Activated CD8-positive, alpha-beta memory T cell treated with anti-CD3 and anti-CD28 coated beads, Interleukin-2, amount 50 U/mL, for 24 hours (primary cell): Measurements from ENCODE around the gene SHCBP1L.
"Not testable (repeated sequence)": the region's sequence is repeated elsewhere in the genome, so short reads cannot be mapped to it uniquely, and the experiment has no call there.

ENCODE experiments used
- DNase-seq: peaks from one replicate; pipeline ENCODE4 v3.0.0-alpha.2; 2020; ENCODE audit errors: extremely low read depth

SHCBP1L gene

GRCh38 chr1:182965096-182965495 is 12.1 kb upstream of the SHCBP1L start:
- no peak for DNase-seq

- no peak for DNase-seq
These were observed 9.7 kb upstream of the SHCBP1L start for GRCh38 chr1:182962554-182963115.

GRCh38 chr1:182960046-182960445 is 7.1 kb upstream of the SHCBP1L start:
- no peak for DNase-seq

- no peak for DNase-seq
These were observed 5.0 kb upstream of the SHCBP1L start for GRCh38 chr1:182957902-182958395.

- DNase-seq = no peak
These were observed 3.9 kb upstream of the SHCBP1L start for GRCh38 chr1:182956708-182957365.

DNA sequence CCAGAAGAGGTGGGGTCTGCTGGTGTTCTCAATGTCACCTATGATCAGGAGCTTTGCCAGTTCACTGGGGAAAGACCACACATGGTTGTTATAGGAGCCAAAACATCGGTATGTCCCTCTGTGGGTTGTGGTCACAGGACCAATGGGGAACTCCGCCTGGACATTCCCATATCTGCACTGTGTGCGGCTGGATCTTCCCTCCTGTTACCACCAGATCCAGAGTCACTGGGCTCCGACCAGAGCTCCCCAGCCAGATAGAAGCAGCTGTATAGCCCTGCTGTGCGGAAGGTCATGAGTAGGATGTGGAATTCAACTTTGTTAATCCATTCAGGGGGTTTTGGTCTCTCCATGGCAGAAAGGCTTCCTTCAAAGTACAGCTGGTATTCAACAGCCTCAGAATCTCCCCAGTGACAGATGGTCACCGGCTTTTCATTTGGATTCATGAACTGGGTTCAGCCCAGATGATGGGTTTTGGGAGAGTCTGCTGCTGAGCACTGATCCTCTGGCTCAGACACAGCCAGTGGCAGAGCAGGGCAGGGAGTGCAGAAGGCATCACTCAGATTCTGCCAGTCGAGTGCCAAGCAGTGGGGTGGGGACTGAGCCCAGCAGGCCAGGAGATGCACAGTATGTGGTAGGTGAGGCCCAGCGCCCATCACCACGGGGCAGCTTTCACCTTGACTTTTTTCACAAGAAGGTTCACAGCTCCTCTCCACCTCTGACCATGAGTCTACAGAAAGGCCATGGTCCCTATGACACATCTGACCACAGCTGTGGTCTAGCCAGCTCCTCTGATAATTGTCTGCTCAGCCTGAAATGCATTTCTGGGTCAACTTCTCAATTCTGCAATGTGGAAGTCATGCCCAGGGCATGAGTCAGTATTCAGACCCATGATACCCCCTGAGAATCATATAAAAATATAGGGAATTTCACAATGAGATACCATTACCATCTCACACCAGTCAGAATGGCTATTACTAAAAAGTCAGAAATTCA is 2.9 kb upstream of the SHCBP1L start:
- no peak for DNase-seq

- DNase-seq = no peak
These were observed 860 bp upstream of the SHCBP1L start for GRCh38 chr1:182953826-182954225.

DNA sequence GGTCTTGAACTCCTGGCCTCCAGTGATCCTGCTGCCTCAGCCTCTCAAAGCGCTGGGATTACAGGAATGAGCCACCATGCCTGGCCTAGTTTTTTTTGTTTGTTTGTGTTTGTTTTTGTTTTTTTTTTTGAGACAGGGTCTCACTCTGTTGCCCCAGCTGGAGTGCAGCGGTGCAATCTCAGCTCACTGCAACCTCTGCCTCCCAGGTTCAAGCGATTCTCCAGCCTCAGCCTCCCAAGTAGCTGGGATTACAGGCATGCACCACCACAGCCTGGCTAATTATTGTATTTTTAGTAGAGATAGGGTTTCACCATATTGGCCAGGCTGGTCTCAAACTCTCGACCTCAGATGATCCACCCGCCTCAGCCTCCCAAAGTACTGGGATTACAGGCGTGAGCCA is 9.6 kb downstream of the SHCBP1L start:
- DNase-seq = not testable (repeated sequence)

DNA sequence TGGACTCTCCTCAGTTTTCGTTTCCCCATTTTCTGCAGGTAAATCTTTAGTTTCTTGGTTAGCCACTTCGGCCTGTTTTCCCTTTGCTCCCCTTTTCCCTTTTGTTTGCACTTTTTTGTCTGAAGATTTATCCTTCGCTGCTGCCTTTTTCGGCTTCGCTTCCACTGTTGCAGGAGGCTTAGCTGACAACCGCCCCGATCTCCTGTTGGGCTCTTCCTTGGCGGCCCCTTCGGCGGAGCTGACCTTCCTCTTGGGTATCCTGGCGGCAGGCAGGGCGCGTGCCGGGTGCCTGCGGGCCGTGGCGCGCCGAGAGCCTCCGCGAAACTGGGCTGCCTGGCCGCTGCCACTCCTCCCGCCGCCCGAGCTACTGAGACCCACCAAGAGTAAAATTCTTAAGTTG is 10.8 kb downstream of the SHCBP1L start:
- DNase-seq = not testable (repeated sequence)

DNA sequence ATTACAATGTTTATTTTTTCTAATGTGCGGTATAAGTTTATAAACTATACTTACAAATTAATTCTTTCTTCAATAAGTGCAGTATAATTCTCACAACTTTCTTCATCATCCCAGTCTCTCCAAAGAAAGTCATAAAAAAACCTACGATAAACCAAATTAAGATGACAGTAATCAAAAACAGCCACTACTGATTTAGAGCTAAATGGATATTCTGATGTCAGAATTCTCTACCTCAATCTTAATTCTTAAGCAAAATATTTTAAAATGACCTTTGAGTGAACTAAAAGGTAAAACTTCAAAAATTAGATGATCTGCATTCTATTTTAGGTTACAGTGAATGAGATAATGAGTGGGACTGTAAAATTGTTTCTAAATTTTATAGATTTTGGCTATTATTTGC is 13.6 kb downstream of the SHCBP1L start:
- DNase-seq = no peak

DNA sequence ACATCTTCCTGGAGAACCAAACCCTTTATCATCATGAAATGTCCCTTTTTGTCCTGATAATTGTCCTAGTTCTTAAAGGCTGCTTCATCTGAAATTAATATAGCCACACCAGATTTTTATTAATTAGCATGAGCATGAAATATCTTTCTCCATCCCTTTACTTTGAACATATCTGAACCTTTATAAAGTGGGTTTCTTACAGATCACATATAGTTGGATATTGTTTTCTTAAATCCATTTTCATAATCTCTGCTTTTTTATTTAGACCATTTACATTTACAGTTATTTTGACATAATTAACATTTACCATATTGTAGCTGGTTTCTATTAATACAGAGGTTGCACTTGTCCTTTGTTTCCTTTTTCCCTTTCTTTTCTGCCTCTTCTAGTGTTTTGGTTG is 17.2 kb downstream of the SHCBP1L start:
- DNase-seq = no peak

DNA sequence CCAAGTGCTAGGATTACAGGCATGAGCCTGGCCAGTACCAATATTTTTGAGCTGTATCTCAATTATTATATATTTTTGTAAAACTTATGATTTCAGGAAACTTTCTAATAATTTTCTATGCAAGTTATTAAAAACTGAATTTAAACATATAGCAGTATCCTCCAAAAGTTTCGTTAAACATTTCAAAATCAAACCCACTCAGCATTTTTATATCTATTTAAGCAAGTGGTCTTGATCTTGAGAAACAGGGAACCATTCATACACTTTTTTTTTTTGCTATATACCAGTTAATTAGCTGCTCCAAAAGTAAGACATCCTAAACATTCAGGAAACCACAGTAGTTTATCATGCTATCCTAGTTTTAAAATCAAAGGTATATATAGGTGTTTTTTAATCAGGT is 22.0 kb downstream of the SHCBP1L start:
- DNase-seq = no peak

- DNase-seq = no peak
These were observed 25.1 kb downstream of the SHCBP1L start for GRCh38 chr1:182927693-182928433.

- no peak for DNase-seq
These were observed 27.3 kb downstream of the SHCBP1L start for GRCh38 chr1:182925661-182926060.

- no peak for DNase-seq
These were observed 35.6 kb downstream of the SHCBP1L start for GRCh38 chr1:182917378-182917777.

- DNase-seq = no peak
These were observed 39.6 kb downstream of the SHCBP1L start for GRCh38 chr1:182913401-182913800.

GRCh38 chr1:182910143-182910542 is 42.8 kb downstream of the SHCBP1L start:
- no peak for DNase-seq

DNA sequence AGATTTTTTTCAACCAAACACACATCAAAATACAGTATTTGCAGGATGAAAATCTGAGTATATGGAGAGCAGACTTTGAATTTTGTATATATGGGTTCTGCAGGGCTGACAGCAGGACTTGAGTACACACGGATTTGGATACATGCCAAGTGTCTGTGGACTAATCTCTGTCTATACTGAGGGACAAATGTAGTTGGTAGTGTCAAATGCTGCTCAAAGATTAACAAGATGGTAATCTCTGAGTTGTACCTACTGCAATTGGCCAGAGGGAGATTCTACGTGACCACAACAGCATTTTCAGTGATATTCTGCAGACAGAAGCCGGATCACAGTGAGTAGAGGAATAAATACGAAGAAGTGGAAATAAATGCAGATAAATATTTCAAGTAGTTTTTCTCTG is 43.4 kb downstream of the SHCBP1L start:
- DNase-seq = no peak

- DNase-seq = no peak
These were observed 47.6 kb downstream of the SHCBP1L start for GRCh38 chr1:182905321-182905720.

DNA sequence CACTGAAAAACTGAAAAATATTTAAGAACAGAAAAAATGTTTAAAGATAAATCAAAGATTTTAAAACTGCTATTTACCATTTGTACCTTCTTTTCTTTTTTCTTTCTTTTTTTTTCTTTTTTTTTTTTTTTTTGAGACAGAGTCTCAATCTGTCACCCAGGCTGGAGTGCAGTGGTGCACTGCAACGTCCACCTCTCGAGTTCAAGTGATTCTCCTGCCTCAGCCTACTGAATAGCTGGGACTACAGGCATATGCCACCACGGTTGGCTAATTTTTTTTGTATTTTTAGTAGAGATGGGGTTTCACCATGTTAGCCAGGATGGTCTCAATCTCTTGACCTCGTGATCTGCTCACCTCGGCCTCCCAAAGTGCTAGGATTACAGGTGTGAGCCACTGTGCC is 51.0 kb downstream of the SHCBP1L start:
- DNase-seq = not testable (repeated sequence)

- DNase-seq = no peak
These were observed 55.3 kb downstream of the SHCBP1L start for GRCh38 chr1:182897696-182898095.
